HG02970 (cell line): ENCODE measurements around the gene FHIT.
"Not testable (repeated sequence)": the region's sequence is repeated elsewhere in the genome, so short reads cannot be mapped to it uniquely, and the experiment has no call there.

Source experiments
- ATAC-seq: cut with Tn5 transposase; IDR thresholded peaks from one replicate; pipeline ENCODE4 v1.9.1; 2021; ENCODE audit warnings: mild to moderate bottlenecking, moderate library complexity, moderate number of reproducible peaks; ENCODE audit not compliant: unreplicated experiment, low FRiP score

The FHIT gene

GRCh38 chr3:60953351-60953750, 297.9 kb downstream of the FHIT start:
- no peak for ATAC-seq

GRCh38 chr3:60952055-60952454, 299.2 kb downstream of the FHIT start:
- ATAC-seq, result no peak

DNA sequence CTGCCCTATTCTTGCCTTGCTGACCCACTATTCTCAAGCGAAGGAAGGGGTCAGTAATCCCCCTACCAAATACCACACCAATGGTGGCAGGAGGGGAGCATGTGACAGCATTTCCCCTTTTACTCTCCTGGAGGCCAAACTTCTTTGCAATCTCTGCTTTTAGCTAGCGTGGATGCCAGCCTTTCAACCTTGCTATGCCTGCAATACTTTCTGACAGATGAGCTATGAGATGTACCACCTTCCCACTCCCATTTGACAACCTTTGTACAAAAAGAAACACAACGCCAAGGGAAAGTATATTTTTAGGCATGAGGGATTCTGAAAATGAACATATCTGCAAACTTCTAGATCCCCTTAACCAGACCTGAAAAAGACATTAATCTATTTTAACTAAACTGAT, 302.1 kb downstream of the FHIT start:
- ATAC-seq, result no peak

GRCh38 chr3:60948488-60948887, 302.8 kb downstream of the FHIT start:
- ATAC-seq, result no peak

GRCh38 chr3:60935709-60936108, 315.5 kb downstream of the FHIT start:
- no peak for ATAC-seq

DNA sequence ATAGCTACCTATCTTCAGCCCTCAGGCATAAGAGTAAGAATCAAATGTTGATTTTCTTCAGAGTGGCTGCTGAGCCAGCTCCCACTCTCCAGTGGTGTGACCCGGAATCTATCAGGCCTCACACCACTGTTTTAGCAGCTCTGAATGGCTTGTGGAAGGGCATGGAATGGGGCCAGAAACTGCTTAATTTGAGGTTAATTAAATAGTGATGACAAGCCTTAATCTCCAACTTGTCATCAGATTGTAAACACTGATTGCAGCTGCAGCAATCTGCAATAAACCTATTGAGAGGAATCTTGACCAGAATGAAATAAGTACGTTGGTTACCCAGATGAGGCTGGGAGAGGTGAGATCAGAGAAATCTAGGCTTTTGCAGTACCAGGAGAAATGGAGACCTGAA, 317.4 kb downstream of the FHIT start:
- ATAC-seq, result no peak

DNA sequence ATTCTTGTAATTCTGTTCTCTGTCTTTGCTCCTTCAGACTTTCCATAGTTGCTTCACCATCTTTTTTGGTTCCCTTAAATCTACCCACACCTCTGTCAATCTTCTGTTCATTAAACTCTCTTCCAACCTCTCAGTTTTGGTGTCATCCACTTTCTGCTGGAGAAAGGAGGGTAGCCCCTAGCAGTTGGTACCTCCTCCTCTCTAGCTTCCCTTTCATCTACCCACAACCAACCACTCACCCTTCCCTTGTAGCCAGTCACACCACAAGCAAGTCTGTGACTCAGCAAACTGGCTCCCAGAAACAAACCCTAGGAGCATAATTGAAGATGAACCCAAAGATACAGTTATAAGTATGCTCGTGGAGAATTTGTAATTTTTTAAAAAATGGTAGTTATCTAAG, 318.6 kb downstream of the FHIT start:
- no peak for ATAC-seq

DNA sequence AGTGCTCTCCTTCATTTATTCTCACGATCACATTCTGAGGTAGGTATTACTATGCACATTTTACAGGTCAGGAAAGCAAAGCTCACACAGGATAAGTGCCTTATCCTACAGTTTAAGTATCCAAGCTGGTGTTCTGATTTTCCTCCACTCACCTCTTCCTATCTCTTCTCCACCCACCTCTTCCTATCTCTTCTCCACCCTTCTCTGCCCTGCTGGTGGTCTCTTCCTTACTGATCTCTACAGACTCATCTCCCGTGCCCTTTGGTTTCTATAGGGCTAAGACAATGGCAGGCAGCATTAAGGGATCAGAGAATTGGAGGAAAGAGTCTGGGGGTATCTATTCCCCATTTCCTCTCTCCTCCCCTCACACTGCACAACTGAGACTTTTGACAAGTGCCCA, 319.1 kb downstream of the FHIT start:
- no peak for ATAC-seq

DNA sequence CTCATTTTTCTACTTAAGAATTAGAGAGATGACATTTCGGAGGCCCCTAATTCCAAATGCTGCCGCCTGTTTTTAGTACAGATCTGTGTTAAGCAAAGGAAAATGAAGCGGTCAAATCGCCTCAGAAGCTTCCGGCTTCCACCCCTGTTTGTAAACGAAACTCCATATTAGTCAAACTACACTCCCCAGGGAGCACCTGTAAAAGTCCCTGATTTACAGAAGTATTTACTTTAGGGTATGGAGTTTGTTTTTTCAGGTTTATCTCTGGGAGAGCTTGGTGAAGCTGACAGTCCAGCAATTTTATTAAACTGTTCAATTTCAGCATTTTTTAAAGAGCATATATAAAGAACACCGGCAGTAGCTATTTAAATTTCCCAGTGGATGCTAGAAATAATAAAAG, 319.8 kb downstream of the FHIT start:
- no peak for ATAC-seq

- no peak for ATAC-seq
Observed at GRCh38 chr3:60920519-60920918, 330.7 kb downstream of the FHIT start.

GRCh38 chr3:60919296-60919695, 332.0 kb downstream of the FHIT start:
- no peak for ATAC-seq

- no peak for ATAC-seq
Observed at GRCh38 chr3:60917141-60917540, 334.1 kb downstream of the FHIT start.

DNA sequence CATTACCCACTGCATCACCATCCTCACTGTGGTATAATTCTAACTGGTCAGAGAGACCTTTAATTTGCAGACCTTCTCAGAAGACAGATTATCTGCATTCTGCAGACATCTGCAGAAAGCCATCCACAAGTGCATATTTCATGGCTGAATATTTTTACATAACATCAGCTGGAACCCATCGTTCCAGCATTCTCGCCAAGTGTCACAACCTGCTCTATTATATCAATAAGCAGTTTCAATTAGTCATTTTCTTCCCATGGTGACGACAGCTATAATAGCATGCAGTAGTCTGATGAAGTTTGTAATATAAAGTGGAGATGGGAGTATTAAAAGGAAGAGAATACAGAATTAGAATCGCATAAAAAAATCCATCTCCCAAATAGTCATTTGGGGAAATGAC, 334.7 kb downstream of the FHIT start:
- ATAC-seq, result no peak

DNA sequence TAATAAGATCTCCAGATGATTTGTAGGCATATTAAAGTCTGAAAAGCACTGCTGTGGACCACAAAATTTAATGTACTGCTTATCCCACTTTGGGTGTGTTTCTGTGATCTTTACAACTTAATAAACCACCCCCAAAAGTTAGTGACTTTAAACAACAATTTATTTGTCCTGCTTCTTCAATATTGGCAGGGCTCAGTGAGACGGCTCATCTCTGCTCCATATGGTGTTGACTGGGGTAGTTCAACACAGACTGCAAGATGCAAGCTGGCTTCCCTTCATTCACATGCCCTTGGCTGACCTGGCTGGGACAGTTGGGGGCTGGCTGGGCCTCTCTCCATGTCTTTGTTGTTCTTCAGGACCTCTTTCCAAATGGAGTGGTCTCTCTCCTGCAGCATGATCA, 337.8 kb downstream of the FHIT start:
- no peak for ATAC-seq

GRCh38 chr3:60912876-60913275, 338.4 kb downstream of the FHIT start:
- ATAC-seq, result no peak

DNA sequence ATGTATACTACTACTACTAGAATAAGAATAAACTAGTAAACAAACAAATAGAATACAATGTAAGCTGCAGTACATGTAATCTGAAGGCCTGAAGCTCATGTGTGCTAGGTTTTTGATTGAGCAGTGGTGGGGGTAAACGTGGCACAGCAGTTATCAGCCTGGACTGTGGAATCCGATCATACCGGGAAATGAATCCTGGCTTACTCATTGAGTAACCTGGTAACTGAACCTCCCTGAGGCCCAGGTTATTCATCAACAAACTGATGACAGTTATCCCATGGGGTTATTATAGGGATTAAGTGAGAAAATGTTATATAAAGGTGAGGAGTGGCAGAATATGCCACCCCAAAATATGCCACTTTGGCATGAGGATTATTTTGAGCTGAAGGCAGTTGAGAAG, 339.1 kb downstream of the FHIT start:
- ATAC-seq, result no peak

- no peak for ATAC-seq
Observed at GRCh38 chr3:60909526-60909925, 341.7 kb downstream of the FHIT start.

GRCh38 chr3:60906283-60906682, 345.0 kb downstream of the FHIT start:
- no peak for ATAC-seq

- no peak for ATAC-seq
Observed at GRCh38 chr3:60898321-60898720, 352.9 kb downstream of the FHIT start.

DNA sequence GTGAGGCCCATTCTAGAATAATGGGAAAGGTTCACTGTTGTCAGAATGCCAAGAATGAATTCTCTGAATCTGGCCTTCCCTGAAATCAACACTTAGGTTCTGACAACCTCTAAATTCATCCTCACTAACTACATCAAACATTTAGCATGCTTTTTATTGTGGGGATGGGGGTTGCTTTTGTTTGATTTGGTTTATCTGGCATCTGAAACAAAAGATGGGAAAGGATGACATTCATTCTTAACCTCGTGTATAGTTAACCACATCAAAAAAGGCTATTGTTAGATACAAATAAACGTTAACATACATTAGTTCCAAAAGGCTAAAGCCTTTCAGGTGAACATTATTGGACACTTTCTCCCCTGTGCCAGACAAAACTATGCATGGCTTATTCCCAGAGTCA, 357.3 kb downstream of the FHIT start:
- no peak for ATAC-seq

- ATAC-seq, result no peak
Observed at GRCh38 chr3:60890226-60890625, 361.0 kb downstream of the FHIT start.

DNA sequence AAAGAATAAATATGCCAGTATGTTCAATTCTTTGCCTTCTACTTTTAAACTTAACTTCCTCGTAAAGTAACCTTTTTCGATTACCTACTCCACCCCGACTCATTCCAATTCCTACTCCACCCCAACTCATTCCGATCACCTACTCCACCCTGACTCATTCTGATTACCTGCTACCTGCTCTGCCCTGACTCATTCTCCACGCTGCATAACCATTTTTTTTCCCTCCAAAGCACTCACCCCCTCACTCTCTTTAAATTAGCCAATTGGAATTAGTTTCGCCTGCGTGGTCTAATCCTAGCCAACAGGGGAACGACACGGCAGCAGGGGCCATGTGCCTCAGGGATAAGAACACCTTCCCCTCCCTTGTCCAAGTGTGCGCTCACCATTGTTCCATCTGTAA, 362.3 kb downstream of the FHIT start:
- ATAC-seq, result not testable (repeated sequence)

DNA sequence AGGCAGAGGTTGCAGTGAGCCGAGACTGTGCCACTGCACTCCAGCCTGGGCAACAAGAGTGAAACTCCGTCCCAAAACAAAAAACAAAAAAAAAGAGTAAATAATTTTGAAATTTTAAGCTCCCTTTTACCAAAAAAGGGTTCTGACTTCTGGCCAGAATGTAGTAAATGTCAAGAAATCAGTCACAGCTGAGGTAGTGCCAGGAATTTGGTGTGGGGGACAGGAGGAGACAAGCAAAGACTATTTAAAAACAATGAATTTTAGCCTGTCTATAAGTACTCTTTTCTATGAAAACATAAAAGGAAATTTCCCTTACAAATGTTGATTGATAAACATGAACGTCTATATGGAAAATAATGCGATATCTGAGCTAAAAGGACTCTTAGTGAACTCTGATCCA, 363.7 kb downstream of the FHIT start:
- no peak for ATAC-seq

DNA sequence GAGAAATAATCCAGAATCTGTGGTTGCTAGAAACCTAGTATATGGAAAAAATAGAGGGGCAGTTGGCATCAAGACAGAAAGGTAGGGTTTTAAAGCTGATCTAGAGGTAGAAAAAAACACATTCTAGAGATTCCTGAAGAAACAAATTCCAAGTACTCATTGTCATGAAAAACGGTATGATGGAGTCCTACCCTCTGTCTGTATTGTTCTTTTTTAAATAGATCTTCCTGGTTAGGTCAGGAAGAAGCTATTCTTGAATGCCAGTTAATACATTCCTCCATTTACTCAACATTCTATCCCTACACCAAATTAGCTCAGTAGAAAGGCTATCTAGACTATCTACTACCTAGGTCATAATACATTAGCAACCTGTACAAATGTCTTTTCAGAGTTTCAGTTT, 364.7 kb downstream of the FHIT start:
- ATAC-seq, result no peak
